Measurements from ENCODE around the gene RRM2.

Gene RRM2

GRCh38 chr2:10164601-10165000 lies 42.1 kb downstream of the RRM2 start:
- no peak for DNase-seq
- intact Hi-C loops (cut with DNase I), result no loop called here

DNA sequence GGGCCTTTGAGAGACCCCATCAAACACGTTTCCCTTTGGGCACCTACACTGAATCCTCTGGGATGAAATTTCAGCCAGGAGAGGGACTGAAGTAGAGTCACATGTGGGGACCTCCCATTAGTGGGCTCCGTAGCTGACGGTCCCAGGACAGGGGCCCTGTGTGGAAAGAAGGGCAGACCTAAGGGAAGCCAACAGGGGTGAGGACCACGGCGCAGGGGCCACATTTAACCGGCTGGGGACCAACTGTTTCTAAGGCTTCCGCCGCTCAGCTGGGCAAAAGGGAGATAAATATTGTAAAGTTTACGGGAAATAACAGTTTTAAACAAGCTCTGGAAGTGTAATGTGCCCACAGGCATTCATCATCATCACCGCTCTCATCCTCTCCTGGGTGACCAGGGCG lies 42.7 kb downstream of the RRM2 start:
- DNase-seq, result no peak
- intact Hi-C loops (cut with DNase I), result no loop called here

- no peak for DNase-seq
- intact Hi-C loops (cut with DNase I), result no loop called here
Observed at GRCh38 chr2:10165861-10166675, 43.5 kb downstream of the RRM2 start.

GRCh38 chr2:10166676-10167292 lies 44.2 kb downstream of the RRM2 start:
- peak in 2 of 42 donors; percentile 30 to 38 for DNase-seq
- intact Hi-C loops (cut with DNase I), result no loop called here

DNA sequence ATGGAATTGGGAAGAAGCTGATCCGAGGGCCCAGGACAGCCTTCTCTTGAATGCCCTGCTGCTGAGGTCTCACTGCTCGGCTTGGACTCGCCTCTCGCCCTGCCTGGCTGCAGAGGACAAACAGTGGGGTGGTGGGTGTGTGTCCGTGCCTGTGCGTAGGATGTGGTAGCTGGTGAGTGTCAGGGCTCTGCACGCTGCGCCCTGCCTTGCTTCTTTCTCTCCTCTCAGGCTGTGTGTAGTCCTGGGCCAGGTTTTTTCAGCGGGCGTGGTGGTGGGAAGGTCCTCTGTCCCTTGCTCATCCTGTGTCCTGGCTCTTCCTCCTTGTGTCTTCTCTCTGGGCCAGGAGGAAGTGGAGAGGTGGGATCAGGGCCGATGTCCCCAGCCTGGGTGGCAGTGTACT lies 44.8 kb downstream of the RRM2 start:
- no peak for DNase-seq
- intact Hi-C loops (cut with DNase I), result no loop called here

DNA sequence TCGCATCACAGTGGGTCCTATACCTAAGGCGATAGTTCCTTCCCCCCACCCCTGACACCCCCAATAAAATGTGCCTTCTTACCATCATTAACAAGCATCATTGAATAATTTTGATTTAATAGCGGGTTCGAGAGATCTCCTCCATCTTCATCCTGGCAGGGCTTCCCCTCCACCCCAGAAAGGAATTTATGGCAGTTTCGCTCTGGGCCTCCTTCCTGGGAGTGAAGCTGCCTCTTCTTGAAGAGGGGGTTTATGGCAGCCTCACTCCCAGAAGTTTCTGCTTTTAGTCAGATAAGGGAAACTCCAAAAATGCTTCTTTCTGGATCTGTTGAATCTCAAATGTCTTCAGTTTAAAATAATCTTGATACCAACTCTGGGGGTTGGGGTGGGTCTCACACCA lies 45.7 kb downstream of the RRM2 start:
- intact Hi-C loops (cut with DNase I), result no loop called here

DNA sequence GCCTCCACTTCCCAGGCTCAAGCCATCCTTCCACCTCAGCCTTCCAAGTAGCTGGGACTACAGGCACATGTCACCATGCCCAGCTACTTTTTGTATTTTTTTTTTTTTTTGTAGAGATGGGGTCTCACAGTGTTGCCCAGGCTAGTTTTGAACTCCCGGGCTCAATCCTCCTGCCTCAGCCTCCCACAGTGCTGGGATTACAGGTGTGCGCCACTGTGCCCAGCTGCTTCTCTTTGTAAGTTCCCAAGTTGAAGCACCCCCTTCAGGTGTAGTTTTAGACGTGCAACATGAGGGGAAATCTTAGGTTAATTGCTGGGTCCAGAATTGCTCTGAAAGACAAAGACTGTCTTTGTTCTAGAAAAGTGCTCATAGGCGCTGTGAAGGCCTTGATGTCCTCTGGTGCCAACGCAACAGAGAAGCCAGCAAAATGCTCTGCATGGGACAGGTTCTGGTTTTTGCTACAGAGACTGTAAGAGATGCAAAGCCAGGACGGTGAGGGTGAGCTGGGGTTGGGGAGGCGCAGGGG lies 46.6 kb downstream of the RRM2 start:
- intact Hi-C loops (cut with DNase I), result no loop called here
- DNase-seq, result no peak

More for the DNA sequence above, 45.7 kb downstream of the RRM2 start:
- no peak for DNase-seq

DNA sequence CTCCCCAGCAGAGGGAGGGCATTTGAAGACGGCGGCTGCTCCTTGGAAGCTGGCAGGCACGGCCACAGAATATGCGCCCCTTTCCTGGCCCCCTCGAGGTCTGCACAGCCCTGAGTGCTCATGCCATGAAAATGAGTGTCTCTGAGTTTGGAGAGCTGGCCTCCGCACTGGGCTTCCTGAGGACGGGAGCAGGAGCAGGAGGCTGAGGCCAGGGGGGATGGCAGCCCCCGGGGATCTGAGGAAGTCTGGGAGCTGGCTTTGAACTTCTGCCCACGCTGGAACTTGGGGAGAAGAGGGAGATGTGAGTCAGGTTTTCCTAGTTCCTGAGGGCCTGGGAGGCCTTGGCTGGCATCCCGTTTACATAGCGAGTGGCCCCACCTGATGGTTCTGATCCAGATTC lies 47.0 kb downstream of the RRM2 start:
- no peak for DNase-seq
- intact Hi-C loops (cut with DNase I), result no loop called here

GRCh38 chr2:10170256-10170655 lies 47.7 kb downstream of the RRM2 start:
- intact Hi-C loops (cut with DNase I), result no loop called here
- peak in 6 of 42 donors; percentile 11 to 55 (median 23) for DNase-seq

DNA sequence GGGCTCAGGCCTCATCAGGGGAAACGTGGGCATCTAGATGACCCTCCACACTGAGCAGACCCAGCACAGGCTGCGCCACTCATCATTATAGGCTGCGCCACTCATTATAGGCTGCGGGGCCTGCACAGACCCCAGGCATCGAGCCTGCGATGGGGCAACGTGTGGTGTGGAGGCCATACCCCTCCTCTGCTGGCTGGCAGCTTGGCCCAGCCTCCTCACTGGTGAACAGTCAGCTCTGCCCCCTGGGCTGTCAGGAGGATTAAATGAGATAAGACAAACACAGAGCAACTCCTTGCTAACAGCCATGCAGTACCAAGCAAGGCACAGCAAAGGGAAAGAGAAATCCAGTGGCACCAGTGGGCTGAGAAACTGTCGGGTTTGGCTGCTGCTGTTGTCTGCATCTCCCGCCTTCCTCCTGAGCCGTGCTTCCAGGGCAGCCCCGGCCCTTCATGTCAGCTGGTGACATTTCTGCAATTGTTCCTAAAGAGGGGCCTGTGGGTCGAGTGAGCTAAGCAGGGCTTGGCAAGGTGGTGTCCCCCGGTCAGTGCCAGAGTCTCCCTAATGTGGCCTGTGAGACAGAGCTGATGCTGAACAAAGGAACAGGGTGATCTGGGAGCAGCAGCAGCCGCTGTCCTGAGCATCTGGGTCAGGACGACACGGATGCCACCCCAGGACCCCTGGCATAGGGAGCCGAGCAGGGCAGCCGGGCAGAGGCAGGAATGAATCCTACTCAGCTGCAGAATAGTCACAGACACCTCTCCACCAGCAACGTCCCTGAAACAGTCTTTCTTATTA lies 48.7 kb downstream of the RRM2 start:
- no peak for DNase-seq
- intact Hi-C loops (cut with DNase I), result no loop called here

- DNase-seq, result no peak
- intact Hi-C loops (cut with DNase I), result no loop called here
Observed at GRCh38 chr2:10172033-10172871, 49.7 kb downstream of the RRM2 start.

DNA sequence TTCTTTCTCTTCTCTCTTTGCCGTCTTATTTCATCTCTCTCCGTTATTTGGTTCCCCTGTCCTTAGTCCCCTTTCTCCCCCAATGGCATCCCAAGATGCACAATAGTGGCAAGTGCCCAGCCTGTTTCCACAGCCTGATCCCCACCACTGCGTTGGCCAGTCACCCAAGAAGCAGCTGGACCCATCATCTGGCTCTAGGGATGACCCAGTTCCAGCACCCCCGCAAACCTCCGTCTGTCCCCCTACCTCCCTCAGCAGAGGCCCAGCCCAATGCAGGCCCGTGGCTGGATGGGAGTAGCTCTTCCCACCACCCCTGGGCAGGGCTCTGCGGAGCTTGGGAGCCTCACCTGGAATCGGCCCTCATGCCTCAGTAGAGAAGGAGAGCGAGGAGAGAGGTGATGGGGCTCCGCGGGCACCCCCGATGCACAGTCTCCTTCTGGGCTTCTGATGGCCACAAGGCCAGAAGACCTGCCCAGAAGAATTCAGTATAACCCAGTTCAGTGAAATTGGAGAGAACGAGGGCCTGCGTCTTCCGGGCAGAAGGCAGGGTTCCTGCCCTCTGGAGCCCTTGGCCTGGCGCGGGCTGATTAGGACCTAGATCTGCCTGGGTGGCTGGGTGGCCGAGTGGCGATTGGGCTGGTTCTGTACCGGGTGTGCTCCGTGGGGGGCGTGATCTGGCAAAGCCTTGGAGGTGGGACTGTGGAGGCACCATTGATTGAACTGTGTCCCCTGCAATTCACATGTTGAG lies 50.9 kb downstream of the RRM2 start:
- no peak for DNase-seq
- intact Hi-C loops (cut with DNase I), result no loop called here

GRCh38 chr2:10174173-10174572 lies 51.6 kb downstream of the RRM2 start:
- intact Hi-C loops (cut with DNase I), result no loop called here
- DNase-seq, result no peak

DNA sequence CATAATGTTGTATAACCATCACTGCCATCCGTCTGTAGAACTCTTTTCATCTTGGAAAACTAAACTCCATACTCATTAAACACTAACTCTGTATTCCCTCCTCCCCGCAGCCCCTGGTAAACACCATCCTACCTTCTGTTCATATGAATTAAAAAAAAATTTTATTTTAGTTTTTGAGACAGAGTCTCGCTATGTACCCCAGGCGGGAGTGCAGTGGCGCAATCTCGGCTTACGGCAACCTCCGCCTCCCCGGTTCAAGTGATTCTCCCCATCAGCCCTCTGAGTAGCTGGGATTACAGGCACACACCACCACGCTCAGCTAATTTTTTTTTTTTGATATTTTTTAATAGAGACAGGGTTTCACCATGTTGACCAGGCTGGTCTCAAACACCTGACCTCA lies 52.9 kb downstream of the RRM2 start:
- no peak for DNase-seq

DNA sequence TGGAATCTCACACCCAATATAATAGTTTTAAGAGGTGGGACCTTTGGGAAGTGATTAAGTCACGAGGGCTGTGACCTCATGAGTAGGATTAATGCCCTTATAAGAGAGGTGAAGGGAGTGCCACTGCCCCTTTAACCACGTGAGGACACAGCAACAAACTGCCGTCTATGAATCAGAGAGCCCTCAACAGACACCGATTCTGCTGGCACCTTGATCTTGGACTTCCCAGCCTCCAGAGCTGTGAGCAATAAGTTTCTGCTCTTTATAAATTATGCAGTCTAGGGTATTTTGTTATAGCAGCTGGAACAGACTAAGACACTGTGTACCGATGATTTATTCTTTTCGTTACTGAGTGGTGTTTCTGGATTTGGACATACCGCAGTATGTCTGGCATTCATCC lies 56.2 kb downstream of the RRM2 start:
- no peak for DNase-seq
- intact Hi-C loops (cut with DNase I), result no loop called here

More for the DNA sequence above, 52.9 kb downstream of the RRM2 start:
- intact Hi-C loops (cut with DNase I), result no loop called here

DNA sequence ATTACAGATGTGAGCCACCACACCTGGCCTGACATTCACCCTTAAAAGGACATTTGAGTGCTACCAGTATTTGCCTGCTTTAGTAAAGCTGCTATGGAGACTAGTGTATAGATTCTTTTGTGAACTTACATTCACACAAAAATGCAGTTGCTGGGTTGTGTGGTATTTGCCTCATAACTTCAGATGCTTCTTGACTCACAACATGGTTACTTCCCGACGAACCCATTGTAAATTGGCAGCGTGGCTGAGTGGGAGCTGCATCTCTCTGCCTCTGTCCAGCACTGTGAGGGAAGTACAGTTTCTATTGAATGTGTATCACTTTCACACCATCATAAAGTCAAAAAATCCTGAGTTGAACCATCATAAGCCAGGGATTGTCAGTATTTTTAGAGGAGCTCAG lies 56.9 kb downstream of the RRM2 start:
- no peak for DNase-seq
- intact Hi-C loops (cut with DNase I), result no loop called here

DNA sequence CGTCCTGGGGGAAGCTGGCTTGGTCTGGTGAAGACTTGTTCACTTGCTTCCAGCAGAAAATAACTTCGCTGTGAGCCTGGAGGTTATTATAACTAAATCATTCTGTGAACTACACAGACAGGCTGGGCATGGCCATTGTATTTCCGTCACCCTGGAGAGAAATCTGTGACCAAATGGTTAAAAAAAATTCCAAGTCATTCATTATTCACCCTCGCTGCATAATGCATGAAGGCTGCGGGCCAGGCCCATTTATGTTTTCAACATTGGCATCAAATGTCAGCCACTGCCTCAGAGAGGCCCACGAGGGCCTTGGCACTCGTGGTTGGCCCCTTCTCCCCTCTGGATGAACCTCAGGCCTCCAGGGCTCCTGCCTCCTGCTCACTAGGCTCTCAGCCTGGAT lies 57.7 kb downstream of the RRM2 start:
- intact Hi-C loops (cut with DNase I), result no loop called here
- peak in 2 of 42 donors; percentile 18 to 35 for DNase-seq
